H9 (cell line): ENCODE data around the gene BOD1L2. TPM values are rescaled to one million over a fixed set of nuclear protein-coding genes. Genes with fewer than 3 reads are reported as not detected.

Experiments
- DNase-seq: peaks from one replicate; pipeline ENCODE4 v3.0.0-alpha.2; 2017
- H2AFZ ChIP-seq: one replicate; pipeline ENCODE4 v1.6.1; 2013; ENCODE audit warnings: mild to moderate bottlenecking, low read length, control low read depth, moderate library complexity
- H2AK5ac ChIP-seq: 2 replicates; pipeline ENCODE4 v1.6.1; 2013; ENCODE audit warnings: low read length, control low read depth, mixed read lengths; ENCODE audit not compliant: insufficient read length
- H2BK120ac ChIP-seq: one replicate; pipeline ENCODE4 v1.6.1; 2013; ENCODE audit warnings: low read depth, mild to moderate bottlenecking, low read length, control low read depth, inconsistent platforms; ENCODE audit not compliant: poor library complexity, severe bottlenecking
- H2BK12ac ChIP-seq: 2 replicates; pipeline ENCODE4 v1.6.1; 2013; ENCODE audit warnings: low read length, control low read depth, mixed read lengths, low read depth; ENCODE audit not compliant: insufficient read length
- H2BK15ac ChIP-seq: 2 replicates; pipeline ENCODE4 v1.6.1; 2013; ENCODE audit warnings: low read depth, low read length, control low read depth
- H2BK20ac ChIP-seq: one replicate; pipeline ENCODE4 v1.6.1; 2013; ENCODE audit warnings: low read depth, mild to moderate bottlenecking, low read length, control low read depth, inconsistent platforms; ENCODE audit not compliant: poor library complexity, severe bottlenecking
- H2BK5ac ChIP-seq: 2 replicates; pipeline ENCODE4 v1.6.1; 2013; ENCODE audit warnings: low read length, control low read depth, mixed read lengths; ENCODE audit not compliant: insufficient read length
- H3K14ac ChIP-seq: 2 replicates; pipeline ENCODE4 v1.6.1; 2013; ENCODE audit warnings: low read length, control low read depth; ENCODE audit not compliant: insufficient read depth
- H3K18ac ChIP-seq: 2 replicates; pipeline ENCODE4 v1.6.1; 2013; ENCODE audit warnings: low read depth, mild to moderate bottlenecking, mixed read lengths, low read length, control low read depth; ENCODE audit not compliant: insufficient read length
- H3K23ac ChIP-seq: 2 replicates; pipeline ENCODE4 v1.6.1; 2013; ENCODE audit warnings: low read length, control low read depth, mixed read lengths, low read depth; ENCODE audit not compliant: insufficient read length
- H3K23me2 ChIP-seq: 2 replicates; pipeline ENCODE4 v1.6.1; 2013; ENCODE audit warnings: low read depth, mild to moderate bottlenecking, mixed read lengths, low read length, control low read depth; ENCODE audit not compliant: insufficient read length, poor library complexity, severe bottlenecking
- H3K27ac ChIP-seq: 2 replicates; pipeline ENCODE4 v1.5.1; 2013; ENCODE audit warnings: low read length, control low read depth, mixed read lengths, low read depth; ENCODE audit not compliant: insufficient read length
- H3K27me3 ChIP-seq: 2 replicates; pipeline ENCODE4 v1.6.1; 2013; ENCODE audit warnings: low read length, control low read depth, inconsistent platforms; ENCODE audit not compliant: insufficient read depth
- H3K4ac ChIP-seq: 2 replicates; pipeline ENCODE4 v1.6.1; 2013; ENCODE audit warnings: low read depth, mild to moderate bottlenecking, control low read depth, inconsistent platforms, low read length, moderate library complexity
- H3K4me1 ChIP-seq: 2 replicates; pipeline ENCODE4 v1.6.1; 2013; ENCODE audit warnings: low read length, control low read depth, inconsistent platforms; ENCODE audit not compliant: insufficient read depth
- H3K4me2 ChIP-seq: 2 replicates; pipeline ENCODE4 v1.6.1; 2013; ENCODE audit warnings: low read length, control low read depth, mixed read lengths; ENCODE audit not compliant: insufficient read length, insufficient read depth
- H3K56ac ChIP-seq: 2 replicates; pipeline ENCODE4 v1.6.1; 2013; ENCODE audit warnings: low read depth, mild to moderate bottlenecking, mixed read lengths, low read length, control low read depth; ENCODE audit not compliant: insufficient read length
- H3K79me1 ChIP-seq: 2 replicates; pipeline ENCODE4 v1.6.1; 2013; ENCODE audit warnings: low read depth, mild to moderate bottlenecking, moderate library complexity, low read length, control low read depth, inconsistent platforms; ENCODE audit not compliant: insufficient read depth, poor library complexity, severe bottlenecking
- H3K79me2 ChIP-seq: 2 replicates; pipeline ENCODE4 v1.6.1; 2013; ENCODE audit warnings: low read length, control low read depth, inconsistent platforms; ENCODE audit not compliant: insufficient read depth
- H3K9ac ChIP-seq: 2 replicates; pipeline ENCODE4 v1.6.1; 2013; ENCODE audit warnings: low read length, control low read depth, mixed read lengths; ENCODE audit not compliant: insufficient read length; ENCODE audit errors: extremely low read depth
- H3K9me3 ChIP-seq: one replicate; pipeline ENCODE4 v1.6.1; 2013; ENCODE audit warnings: low read depth, low read length, inconsistent platforms; ENCODE audit not compliant: control insufficient read depth
- H3T11ph ChIP-seq: one replicate; pipeline ENCODE4 v1.6.1; 2013; ENCODE audit warnings: mild to moderate bottlenecking, low read length, control low read depth, inconsistent platforms
- H4K20me1 ChIP-seq: one replicate; pipeline ENCODE4 v1.6.1; 2013; ENCODE audit not compliant: control insufficient read depth, insufficient read length, insufficient read depth
- H4K5ac ChIP-seq: 2 replicates; pipeline ENCODE4 v1.6.1; 2013; ENCODE audit warnings: low read depth, mild to moderate bottlenecking, mixed read lengths, low read length, control low read depth; ENCODE audit not compliant: insufficient read length
- H4K8ac ChIP-seq: replicated peaks from 2 replicates; pipeline ENCODE4 v1.6.1; 2013; ENCODE audit warnings: low read length, control low read depth, mixed read lengths, low read depth; ENCODE audit not compliant: insufficient read length
- H4K91ac ChIP-seq: 2 replicates; pipeline ENCODE4 v1.6.1; 2013; ENCODE audit warnings: low read depth, mild to moderate bottlenecking, moderate library complexity, mixed read lengths, low read length, control low read depth; ENCODE audit not compliant: insufficient read length
- H3K27ac Mint-ChIP-seq, 3 experiments: 2 replicates in 2 of 3; 3 replicates in 1 of 3; pipeline ENCODE4 v1.8.0; 2020 to 2021; ENCODE audit warnings: mixed read lengths in 3 of 3, mild to moderate bottlenecking in 1 of 3, moderate library complexity in 1 of 3
- H3K27me3 Mint-ChIP-seq: 2 replicates; pipeline ENCODE4 v1.8.0; 2021; ENCODE audit warnings: low read depth, mild to moderate bottlenecking, moderate library complexity, mixed read lengths
- H3K36me3 Mint-ChIP-seq, 3 experiments: 2 replicates in 2 of 3; 3 replicates in 1 of 3; pipeline ENCODE4 v1.8.0; 2020 to 2021; ENCODE audit warnings: low read depth in 3 of 3, mixed read lengths in 3 of 3; ENCODE audit not compliant: insufficient read depth in 1 of 3
- H3K4me1 Mint-ChIP-seq, 2 experiments: 2 replicates each; pipeline ENCODE4 v1.8.0; 2020; ENCODE audit warnings: mixed read lengths in 2 of 2
- H3K4me3 Mint-ChIP-seq, 2 experiments: 2 replicates in 1 of 2; 3 replicates in 1 of 2; pipeline ENCODE4 v1.8.0; 2020 to 2021; ENCODE audit warnings: mild to moderate bottlenecking in 2 of 2, mixed read lengths in 2 of 2, moderate library complexity in 1 of 2
- H3K9me3 Mint-ChIP-seq, 2 experiments: 2 replicates in 1 of 2; 3 replicates in 1 of 2; pipeline ENCODE4 v1.8.0; 2020; ENCODE audit warnings: mild to moderate bottlenecking in 2 of 2, mixed read lengths in 2 of 2, moderate library complexity in 1 of 2
- CTCF ChIP-seq: fragments of 200-600 bp; sonication (generic); conservative IDR thresholded peaks from 3 replicates; pipeline ENCODE4 v1.8.0; 2021; ENCODE audit warnings: antibody characterized with exemption, mild to moderate bottlenecking
- WGBS: extraction: QIAGEN DNeasy Blood & Tissue Kit; methylation state at CpG from one replicate; pipeline ENCODE4 v1.1.7; 2013; ENCODE audit warnings: missing lambda C conversion rate, low lambda C conversion rate, mixed read lengths; ENCODE audit not compliant: insufficient read length; ENCODE audit errors: extremely low coverage; 5-methylcytosine and 5-hydroxymethylcytosine counted together
- total RNA-seq: library from RNA; stranded (reverse); gene quantifications from 2 replicates; pipeline ENCODE4 v1.2.1, GENCODE V29; 2021

The BOD1L2 gene
- total RNA-seq, 1 experiment from 2014 or later = not detected

- H3K9me3 Mint-ChIP-seq = peaks cover 0 to 4% of the 10 kb centered on the region in 2 experiments; a peak in 2 of 5 replicates
- no peak overlapping the region for H2AK5ac ChIP-seq
- H4K5ac ChIP-seq = no peak overlapping the region
- peaks cover under 1 to 1% of the 10 kb centered on the region in 2 experiments; a peak in 3 of 4 replicates for H3K4me1 Mint-ChIP-seq
- no peak overlapping the region for H2BK20ac ChIP-seq
- no peak overlapping the region for H2BK15ac ChIP-seq
- H2AFZ ChIP-seq = no peak overlapping the region
- H3K79me1 ChIP-seq = no peaks in the 10 kb centered on the region
- no peak overlapping the region for H3K27ac ChIP-seq
- H2BK12ac ChIP-seq = no peak overlapping the region
- no peak for DNase-seq
- no peak for TF ChIP-seq CTCF
- H3K23ac ChIP-seq = no peak overlapping the region
- H3K4ac ChIP-seq = no peak overlapping the region
- no peak overlapping the region for H3K56ac ChIP-seq
- H4K8ac ChIP-seq = no peak overlapping the region
- no peak overlapping the region for H2BK5ac ChIP-seq
- no peak overlapping the region for H3T11ph ChIP-seq
- H3K79me2 ChIP-seq = no peaks in the 10 kb centered on the region
- H4K20me1 ChIP-seq = no peaks in the 10 kb centered on the region
- H3K27me3 ChIP-seq = no peaks in the 10 kb centered on the region
- no peaks in the 10 kb centered on the region for H3K4me1 ChIP-seq
- H3K9me3 ChIP-seq = no peaks in the 10 kb centered on the region
- no peaks in the 10 kb centered on the region for H3K23me2 ChIP-seq
- H3K27ac Mint-ChIP-seq = no peak overlapping the region
- H3K14ac ChIP-seq = no peak overlapping the region
- H3K9ac ChIP-seq = no peak overlapping the region
- H3K27me3 Mint-ChIP-seq = peaks cover 1% of the 10 kb centered on the region
- no peak overlapping the region for H3K4me2 ChIP-seq
- no peaks in the 10 kb centered on the region; a peak in 1 of 7 replicates for H3K36me3 Mint-ChIP-seq
- H3K4me3 Mint-ChIP-seq = no peak overlapping the region
- H2BK120ac ChIP-seq = no peak overlapping the region
- WGBS = no CpG with 5 or more reads among the region's 10 CpGs
- H4K91ac ChIP-seq = no peak overlapping the region
- H3K18ac ChIP-seq = no peak overlapping the region
Measured at GRCh38 chr18:57141208-57142129, 5.4 kb upstream of the BOD1L2 start.
